Skeletal muscle tissue (tissue), 4 donors: Measurements from ENCODE around the gene PAK5. TPM values are rescaled to one million over a fixed set of nuclear protein-coding genes. Genes with fewer than 3 reads are reported as not detected.

Experiments
- H3K27ac ChIP-seq: one replicate; pipeline ENCODE4 v1.7.0; 2013; ENCODE audit warnings: mild to moderate bottlenecking, low read depth, low read length, inconsistent platforms
- H3K27me3 ChIP-seq, 3 donors: one replicate each; pipeline ENCODE4 v1.7.0; 2013; ENCODE audit warnings: low read length in 3 of 3; ENCODE audit not compliant: control insufficient read depth in 3 of 3, insufficient read depth in 3 of 3
- H3K36me3 ChIP-seq, 3 donors: one replicate each; pipeline ENCODE4 v1.7.0; 2013; ENCODE audit warnings: low read length in 3 of 3; ENCODE audit not compliant: control insufficient read depth in 3 of 3, insufficient read depth in 3 of 3
- H3K4me1 ChIP-seq, 3 donors: one replicate each; pipeline ENCODE4 v1.7.0; 2013; ENCODE audit warnings: low read length in 3 of 3, mild to moderate bottlenecking in 3 of 3; ENCODE audit not compliant: control insufficient read depth in 3 of 3, insufficient read depth in 3 of 3
- H3K4me3 ChIP-seq, 3 donors: one replicate each; pipeline ENCODE4 v1.7.0; 2013; ENCODE audit warnings: low read length in 3 of 3
- H3K9ac ChIP-seq, 3 donors: one replicate each; pipeline ENCODE4 v1.7.0; 2013; ENCODE audit warnings: low read length in 3 of 3, mild to moderate bottlenecking in 3 of 3, moderate library complexity in 2 of 3, low read depth in 1 of 3
- H3K9me3 ChIP-seq, 3 donors: one replicate each; pipeline ENCODE4 v1.7.0; 2013; ENCODE audit warnings: low read length in 3 of 3; ENCODE audit not compliant: control insufficient read depth in 3 of 3
- total RNA-seq: library from RNA; depleted of rRNA; stranded (reverse); fragments of >200 nt; gene quantifications from one replicate; pipeline ENCODE4 v1.2.3, GENCODE V29; 2014
- donor health status: Osteomylitis.

The PAK5 gene
- total RNA-seq, 1 donor from 2014 or later, result under 0.01 TPM

- Histone ChIP-seq H3K9ac (no peak overlapping the region), H3K4me3 (no peak overlapping the region), H3K27me3 (peaks cover 0 to 9% (median 0%) of the 10 kb centered on the region in 3 donors), H3K36me3 (no peaks in the 10 kb centered on the region), H3K4me1 (no peaks in the 10 kb centered on the region), H3K9me3 (no peaks in the 10 kb centered on the region), H3K27ac (no peak overlapping the region)
Measured at GRCh38 chr20:9565910-9566550, 272.8 kb downstream of the PAK5 start.

DNA sequence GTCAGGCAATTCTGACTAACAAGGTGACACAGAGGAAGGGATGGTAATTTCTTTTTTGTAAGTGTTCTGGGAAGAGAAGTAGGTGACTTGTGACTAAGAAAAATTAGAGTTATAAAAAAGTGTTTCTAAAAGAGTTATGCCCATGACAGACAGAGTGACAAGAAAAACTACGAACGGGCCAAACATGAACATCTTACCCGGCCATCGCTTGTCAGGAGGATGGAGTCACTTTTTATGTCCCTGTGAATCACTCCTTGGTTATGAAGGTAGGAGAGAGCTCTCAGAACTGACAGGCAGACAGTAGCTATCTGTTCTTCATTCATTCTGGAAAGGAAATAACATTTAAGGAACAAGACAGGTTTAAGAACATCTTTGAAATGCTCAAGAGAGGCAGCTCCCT, 281.5 kb downstream of the PAK5 start:
- Histone ChIP-seq H3K27me3 (no peaks in the 10 kb centered on the region), H3K9me3 (peaks cover 0 to 2% (median 0%) of the 10 kb centered on the region in 3 donors), H3K27ac (no peak overlapping the region), H3K36me3 (no peaks in the 10 kb centered on the region), H3K9ac (no peak overlapping the region), H3K4me1 (no peaks in the 10 kb centered on the region), H3K4me3 (no peak overlapping the region)

DNA sequence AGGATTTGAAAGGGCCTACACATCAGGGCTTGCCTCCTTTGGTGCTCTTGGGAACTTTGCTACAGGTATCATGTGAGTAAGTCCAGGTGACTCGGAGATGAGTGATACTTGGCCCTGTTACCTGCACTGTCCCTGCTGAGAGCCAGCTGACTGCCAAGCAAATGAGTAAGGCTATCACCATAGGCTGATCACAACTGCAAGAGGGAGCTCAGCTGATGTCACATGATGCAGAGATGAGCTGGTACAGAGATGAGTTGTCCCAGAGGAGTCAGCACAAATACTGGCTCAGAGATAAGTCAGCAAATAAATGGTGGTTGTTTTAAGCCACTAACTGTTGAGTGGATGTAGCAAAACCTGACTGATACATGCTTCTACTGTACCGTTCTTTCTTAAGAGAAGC, 283.1 kb downstream of the PAK5 start:
- Histone ChIP-seq H3K9ac (no peak overlapping the region), H3K9me3 (peaks cover 0 to 2% (median 0%) of the 10 kb centered on the region in 3 donors), H3K27me3 (no peaks in the 10 kb centered on the region), H3K36me3 (no peaks in the 10 kb centered on the region), H3K4me1 (no peaks in the 10 kb centered on the region), H3K27ac (no peak overlapping the region), H3K4me3 (no peak overlapping the region)

- H3K9me3 ChIP-seq, result peaks cover 0 to 2% (median 0%) of the 10 kb centered on the region in 3 donors
- no peak overlapping the region for H3K4me3 ChIP-seq
- H3K9ac ChIP-seq, result no peak overlapping the region
- peaks cover 0 to 3% (median 0%) of the 10 kb centered on the region in 3 donors for H3K27me3 ChIP-seq
- no peak overlapping the region for H3K27ac ChIP-seq
- no peaks in the 10 kb centered on the region for H3K36me3 ChIP-seq
- no peaks in the 10 kb centered on the region for H3K4me1 ChIP-seq
Measured at GRCh38 chr20:9551808-9552550, 286.9 kb downstream of the PAK5 start.

DNA sequence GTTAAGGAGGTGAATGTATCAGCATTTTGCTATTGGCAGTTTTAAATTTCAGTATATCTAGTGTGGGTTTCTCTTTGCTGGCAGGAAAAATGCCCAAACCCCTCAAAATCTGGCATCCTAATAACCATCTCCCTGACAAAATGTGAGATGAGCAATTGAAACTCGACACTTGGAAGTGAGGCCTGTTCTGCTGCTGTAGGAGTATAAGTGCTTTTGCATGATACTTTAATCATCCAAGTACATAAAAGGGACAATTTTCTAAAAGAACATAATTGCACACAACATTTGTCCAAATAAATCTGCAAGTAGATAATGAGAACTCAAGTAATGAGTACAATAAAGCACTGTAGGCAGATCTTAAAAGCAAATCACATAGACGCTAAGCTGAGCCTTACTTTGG, 288.0 kb downstream of the PAK5 start:
- Histone ChIP-seq H3K27ac (no peak overlapping the region), H3K4me1 (no peaks in the 10 kb centered on the region), H3K9me3 (peaks cover 0 to 2% (median 0%) of the 10 kb centered on the region in 3 donors), H3K9ac (no peak overlapping the region), H3K4me3 (no peak overlapping the region), H3K27me3 (peaks cover 0 to 3% (median 0%) of the 10 kb centered on the region in 3 donors), H3K36me3 (no peaks in the 10 kb centered on the region)

GRCh38 chr20:9550283-9550682, 288.6 kb downstream of the PAK5 start:
- H3K9ac ChIP-seq, result no peak overlapping the region
- H3K4me1 ChIP-seq, result no peaks in the 10 kb centered on the region
- H3K27me3 ChIP-seq, result peaks cover 0 to 3% (median 0%) of the 10 kb centered on the region in 3 donors
- H3K9me3 ChIP-seq, result peaks cover 0 to 2% (median 0%) of the 10 kb centered on the region in 3 donors
- no peak overlapping the region for H3K4me3 ChIP-seq
- no peak overlapping the region for H3K27ac ChIP-seq
- no peaks in the 10 kb centered on the region for H3K36me3 ChIP-seq

GRCh38 chr20:9543214-9543613, 295.7 kb downstream of the PAK5 start:
- H3K4me3 ChIP-seq, result no peak overlapping the region
- H3K9me3 ChIP-seq, result no peaks in the 10 kb centered on the region
- no peak overlapping the region for H3K27ac ChIP-seq
- H3K9ac ChIP-seq, result no peak overlapping the region
- H3K4me1 ChIP-seq, result no peaks in the 10 kb centered on the region
- H3K27me3 ChIP-seq, result no peaks in the 10 kb centered on the region
- no peaks in the 10 kb centered on the region for H3K36me3 ChIP-seq

DNA sequence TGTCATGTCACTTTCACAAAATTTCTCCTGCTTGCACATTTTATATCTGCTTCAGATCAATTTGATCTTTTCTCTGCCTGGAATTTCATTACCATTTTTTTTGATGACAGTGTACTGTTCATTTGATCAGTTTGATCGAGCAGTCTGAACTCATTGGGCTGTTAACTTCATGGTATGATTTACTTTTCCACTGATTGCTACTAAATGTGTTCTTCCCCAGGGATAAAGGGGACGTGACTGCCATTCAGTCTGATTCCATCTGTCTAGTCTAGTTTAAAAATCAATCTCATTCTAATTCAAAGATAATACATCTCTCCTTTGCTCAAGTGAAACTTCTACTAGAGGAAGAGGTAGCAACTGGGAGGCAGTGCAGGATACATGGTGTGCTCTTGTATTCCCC, 303.4 kb downstream of the PAK5 start:
- Histone ChIP-seq H3K4me1 (no peaks in the 10 kb centered on the region), H3K36me3 (no peaks in the 10 kb centered on the region), H3K9ac (no peak overlapping the region), H3K9me3 (no peaks in the 10 kb centered on the region), H3K27ac (no peak overlapping the region), H3K4me3 (no peak overlapping the region), H3K27me3 (no peaks in the 10 kb centered on the region)

- H3K9me3 ChIP-seq, result no peaks in the 10 kb centered on the region
- H3K27ac ChIP-seq, result no peak overlapping the region
- no peak overlapping the region for H3K4me3 ChIP-seq
- no peaks in the 10 kb centered on the region for H3K4me1 ChIP-seq
- no peak overlapping the region for H3K9ac ChIP-seq
- no peaks in the 10 kb centered on the region for H3K27me3 ChIP-seq
- no peaks in the 10 kb centered on the region for H3K36me3 ChIP-seq
Measured at GRCh38 chr20:9534025-9534424, 304.9 kb downstream of the PAK5 start.

DNA sequence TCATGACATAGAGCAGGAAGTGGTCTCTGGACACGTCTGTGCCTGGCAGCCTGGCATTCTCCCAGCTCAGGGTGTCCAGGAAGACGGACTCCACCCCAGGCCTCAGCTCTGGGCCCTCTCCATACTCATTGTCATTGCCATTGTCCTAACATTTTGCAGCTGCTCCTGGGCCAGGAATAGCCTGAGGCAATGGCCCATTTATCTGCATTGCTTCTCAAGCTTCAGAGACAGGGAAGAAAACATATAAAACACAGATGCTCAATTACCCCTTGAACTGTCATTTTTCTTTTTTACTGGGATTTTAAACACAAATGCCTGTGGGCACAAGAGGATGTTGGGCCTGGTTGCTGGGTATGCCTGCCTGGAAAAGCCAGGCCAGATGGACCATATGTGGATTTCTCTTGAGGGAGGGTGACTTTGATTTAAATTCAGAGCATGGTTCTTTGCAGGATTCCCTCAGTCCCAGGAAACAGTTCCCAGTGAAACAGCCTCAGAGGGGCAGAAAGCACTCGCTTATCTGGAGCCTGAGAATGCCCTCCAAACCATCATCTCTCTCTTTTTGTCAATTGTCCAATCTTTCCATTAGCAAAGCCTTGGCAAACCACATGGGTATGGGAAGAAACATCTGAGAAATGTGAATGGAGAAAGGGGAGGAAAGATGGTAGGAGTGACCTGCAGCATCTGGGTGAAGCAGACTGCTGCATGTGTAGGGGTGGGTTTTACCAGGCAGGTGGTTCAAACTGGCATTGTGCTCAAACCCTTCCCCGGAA, 306.6 kb downstream of the PAK5 start:
- Histone ChIP-seq H3K27me3 (no peaks in the 10 kb centered on the region), H3K36me3 (no peaks in the 10 kb centered on the region), H3K4me3 (no peak overlapping the region), H3K9me3 (no peaks in the 10 kb centered on the region), H3K27ac (no peak overlapping the region), H3K4me1 (no peaks in the 10 kb centered on the region), H3K9ac (no peak overlapping the region)
